ENCODE data around the gene PGGHG. TPM values are rescaled to one million over a fixed set of nuclear protein-coding genes. Genes with fewer than 3 reads are reported as not detected.
A peak's percentile ranks its signal among the peaks of the same experiment; 100 is the strongest.
"Not testable (repeated sequence)": the region's sequence is repeated elsewhere in the genome, so short reads cannot be mapped to it uniquely, and the experiment has no call there.

Gene PGGHG
- total and polyA plus RNA-seq, 4 donors: 3.9 to 15.9 (median 6.2) TPM

DNA sequence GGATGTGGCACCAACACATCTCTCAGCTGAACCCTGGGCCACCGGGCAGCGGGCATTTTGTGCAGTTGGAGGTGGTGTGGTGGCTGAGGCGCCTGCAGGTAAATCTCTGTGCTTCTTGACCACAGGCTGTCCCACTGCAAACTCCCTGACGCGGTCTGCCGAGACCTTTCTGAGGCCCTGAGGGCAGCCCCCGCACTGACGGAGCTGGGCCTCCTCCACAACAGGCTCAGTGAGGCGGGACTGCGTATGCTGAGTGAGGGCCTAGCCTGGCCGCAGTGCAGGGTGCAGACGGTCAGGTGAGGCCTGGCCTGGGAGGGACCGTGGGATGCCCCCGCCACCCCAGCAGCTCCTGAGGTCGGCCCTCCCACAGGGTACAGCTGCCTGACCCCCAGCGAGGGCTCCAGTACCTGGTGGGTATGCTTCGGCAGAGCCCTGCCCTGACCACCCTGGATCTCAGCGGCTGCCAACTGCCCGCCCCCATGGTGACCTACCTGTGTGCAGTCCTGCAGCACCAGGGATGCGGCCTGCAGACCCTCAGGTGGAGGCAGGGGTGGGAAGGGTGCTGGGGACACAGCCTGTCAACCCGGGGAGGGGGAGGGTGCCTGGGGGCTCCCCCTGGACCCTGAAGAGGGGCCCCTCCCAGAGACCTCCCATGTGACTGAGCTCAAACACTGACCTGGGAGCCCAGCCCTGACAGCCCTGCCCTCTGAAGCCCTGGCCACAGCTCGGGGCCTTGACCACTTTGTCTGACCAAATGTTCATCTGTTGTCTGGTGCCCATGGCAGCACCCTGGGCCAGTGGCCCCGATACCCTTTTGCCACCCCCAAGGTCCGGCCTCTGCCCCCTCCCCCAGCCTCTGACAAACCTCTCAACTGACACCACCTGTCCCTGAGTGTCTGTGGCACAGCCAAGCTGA, 4.6 kb upstream of the PGGHG start:
- Histone ChIP-seq H3K27me3 (ENCODE audit: control insufficient read depth, insufficient read depth, low read length) (peaks cover 73% of the 10 kb centered on the region), H3K36me3 (ENCODE audit: control insufficient read depth, insufficient read depth, low read length) (no peaks in the 10 kb centered on the region), H3K9me3 (ENCODE audit: control insufficient read depth, insufficient read depth, low read length) (no peaks in the 10 kb centered on the region), H3K4me1 (ENCODE audit: control insufficient read depth, insufficient read depth, low read length) (peaks cover 24% of the 10 kb centered on the region), H3K27ac (ENCODE audit: low read depth, low read length) (no peak overlapping the region), H3K4me3 (ENCODE audit: low read depth, low read length) (no peak overlapping the region)
- WGBS (ENCODE audit: insufficient coverage): 80% methylated on average over 22 of the region's 24 CpGs
- DNase-seq (ENCODE audit: low read depth in 4 of 6, low spot score in 6 of 6): no peak

DNA sequence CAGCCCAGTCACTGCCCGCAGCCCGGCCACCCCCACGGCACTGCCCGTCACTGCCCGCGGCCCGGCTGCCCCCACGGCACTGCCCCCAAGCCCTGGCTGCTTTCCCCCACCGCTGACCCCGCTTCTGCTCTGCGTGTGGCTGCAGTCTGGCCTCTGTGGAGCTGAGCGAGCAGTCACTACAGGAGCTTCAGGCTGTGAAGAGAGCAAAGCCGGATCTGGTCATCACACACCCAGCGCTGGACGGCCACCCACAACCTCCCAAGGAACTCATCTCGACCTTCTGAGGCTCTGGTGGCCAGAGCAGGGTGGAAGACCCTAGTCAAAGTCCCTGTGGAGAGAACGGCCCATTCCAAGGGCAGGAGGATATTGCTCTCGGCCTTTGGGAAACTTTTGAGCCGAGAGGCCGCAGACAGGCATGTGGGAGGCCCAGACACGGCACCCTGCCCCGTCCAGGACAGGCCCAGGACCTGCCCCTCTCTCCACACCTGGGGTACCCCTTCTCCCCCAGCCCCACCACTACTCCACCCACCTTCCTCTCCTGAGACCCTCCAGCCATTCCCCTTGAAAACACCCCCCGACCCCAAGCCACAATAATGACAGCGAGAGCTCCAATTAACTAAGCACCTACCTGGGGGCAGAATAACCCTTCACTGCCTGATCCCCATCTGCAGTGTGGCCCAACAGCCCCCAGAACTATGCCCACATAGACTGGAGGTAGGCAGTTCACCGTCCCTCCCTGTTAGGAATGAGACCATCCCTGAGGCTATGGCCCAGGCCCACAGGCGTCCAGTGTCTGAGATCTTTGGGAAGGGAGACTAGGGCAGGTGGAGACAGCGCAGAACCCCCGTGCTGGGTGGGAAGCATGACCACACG, 3.7 kb upstream of the PGGHG start:
- peaks cover 3% of the 10 kb centered on the region for H3K36me3 ChIP-seq (ENCODE audit: control insufficient read depth, insufficient read depth, low read length)
- 84% methylated on average over 29 of the region's 29 CpGs for WGBS (ENCODE audit: insufficient coverage)
- no peak overlapping the region for H3K27ac ChIP-seq (ENCODE audit: low read depth, low read length)
- H3K9me3 ChIP-seq (ENCODE audit: control insufficient read depth, insufficient read depth, low read length): no peaks in the 10 kb centered on the region
- no peak for DNase-seq (ENCODE audit: low read depth in 4 of 6, low spot score in 6 of 6)
- peaks cover 26% of the 10 kb centered on the region for H3K4me1 ChIP-seq (ENCODE audit: control insufficient read depth, insufficient read depth, low read length)
- H3K4me3 ChIP-seq (ENCODE audit: low read depth, low read length): no peak overlapping the region
- H3K27me3 ChIP-seq (ENCODE audit: control insufficient read depth, insufficient read depth, low read length): peaks cover 69% of the 10 kb centered on the region

DNA sequence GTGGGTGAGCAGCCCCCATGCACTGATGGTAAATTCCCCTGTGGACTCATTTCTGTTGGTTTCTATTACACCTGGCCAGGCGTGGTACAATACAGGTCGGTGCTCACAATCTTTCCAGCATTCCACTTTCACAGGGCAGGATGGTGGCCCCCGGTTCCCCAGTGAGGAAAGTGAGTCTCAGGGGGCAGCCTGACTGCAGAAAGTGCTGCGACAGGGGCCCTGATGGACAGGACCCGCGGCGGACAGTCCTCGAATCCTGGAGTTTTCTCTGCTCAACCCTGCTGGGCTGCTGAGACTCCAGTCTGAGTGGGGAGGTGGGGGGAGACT, 3.1 kb upstream of the PGGHG start:
- Histone ChIP-seq H3K9me3 (ENCODE audit: control insufficient read depth, insufficient read depth, low read length) (no peaks in the 10 kb centered on the region), H3K36me3 (ENCODE audit: control insufficient read depth, insufficient read depth, low read length) (peaks cover 8% of the 10 kb centered on the region), H3K27me3 (ENCODE audit: control insufficient read depth, insufficient read depth, low read length) (peaks cover 65% of the 10 kb centered on the region), H3K4me3 (ENCODE audit: low read depth, low read length) (no peak overlapping the region), H3K27ac (ENCODE audit: low read depth, low read length) (no peak overlapping the region), H3K4me1 (ENCODE audit: control insufficient read depth, insufficient read depth, low read length) (peaks cover 23% of the 10 kb centered on the region)
- 94% methylated on average over 4 of the region's 8 CpGs for WGBS (ENCODE audit: insufficient coverage)
- DNase-seq (ENCODE audit: low read depth in 4 of 6, low spot score in 6 of 6): no peak

DNA sequence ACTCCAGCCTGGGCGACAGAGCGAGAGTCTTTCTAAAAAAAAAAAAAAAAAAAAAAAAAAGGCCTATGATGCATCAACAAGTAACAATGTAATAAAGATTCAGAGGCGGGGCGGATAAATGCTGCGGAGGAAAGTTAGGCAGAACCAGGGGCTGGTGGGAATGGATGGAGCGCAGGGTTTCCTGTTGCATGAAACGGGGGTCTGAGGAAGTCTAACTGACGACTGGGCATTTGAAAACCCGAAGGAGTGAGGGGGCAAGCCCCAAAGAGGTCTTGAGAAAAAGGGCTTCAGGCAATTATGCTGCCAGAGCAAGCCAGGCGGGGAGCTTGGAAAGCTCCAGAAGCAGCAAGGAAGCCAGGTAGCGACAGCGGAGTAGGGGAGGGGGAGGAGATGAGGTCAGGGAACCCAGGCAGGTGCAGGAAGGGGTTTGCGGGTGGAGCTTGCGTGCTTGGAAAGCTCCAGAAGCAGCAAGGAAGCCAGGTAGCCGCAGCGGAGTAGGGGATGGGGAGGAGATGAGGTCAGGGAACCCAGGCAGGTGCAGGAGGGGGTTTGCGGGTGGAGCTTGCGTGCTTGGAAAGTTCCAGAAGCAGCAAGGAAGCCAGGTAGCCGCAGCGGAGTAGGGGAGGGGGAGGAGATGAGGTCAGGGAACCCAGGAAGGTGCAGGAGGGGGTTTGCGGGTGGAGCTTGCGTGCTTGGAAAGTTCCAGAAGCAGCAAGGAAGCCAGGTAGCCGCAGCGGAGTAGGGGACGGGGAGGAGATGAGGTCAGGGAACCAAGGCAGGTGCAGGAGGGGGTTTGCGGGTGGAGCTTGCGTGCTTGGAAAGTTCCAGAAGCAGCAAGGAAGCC, 1.7 kb upstream of the PGGHG start:
- DNase-seq (ENCODE audit: low read depth in 4 of 6, low spot score in 6 of 6): not testable (repeated sequence)

DNA sequence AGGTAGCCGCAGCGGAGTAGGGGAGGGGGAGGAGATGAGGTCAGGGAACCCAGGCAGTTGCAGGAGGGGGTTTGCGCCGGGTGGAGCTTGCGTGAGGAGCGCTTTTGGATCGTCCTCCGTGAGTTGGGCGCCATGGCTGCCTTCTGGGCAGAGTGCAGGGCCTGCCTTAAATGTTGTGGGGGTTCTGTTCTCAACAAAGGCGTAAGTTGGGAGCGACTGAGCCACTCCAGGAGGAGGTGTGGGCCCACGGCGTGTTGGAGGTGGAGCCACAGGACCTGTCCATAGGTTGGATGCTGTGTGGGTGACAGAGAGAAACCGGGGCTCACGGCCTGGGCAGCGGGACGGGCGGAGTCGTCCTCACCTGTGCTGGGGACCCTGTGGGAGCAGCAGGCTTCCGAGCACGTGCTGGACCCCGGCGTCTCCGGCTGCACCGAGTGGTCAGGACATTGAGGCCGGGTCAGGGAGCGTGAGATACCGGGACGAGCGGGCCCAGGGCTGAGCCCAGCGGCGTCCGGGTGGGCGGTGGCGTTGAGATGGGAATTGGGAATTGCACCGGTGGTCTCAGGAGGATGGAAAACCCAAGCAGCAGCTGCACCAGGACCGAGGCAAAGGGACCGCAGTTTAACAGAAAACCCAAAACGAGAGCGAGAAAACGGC, 977 bp upstream of the PGGHG start:
- peaks cover 44% of the 10 kb centered on the region for H3K27me3 ChIP-seq (ENCODE audit: control insufficient read depth, insufficient read depth, low read length)
- H3K4me3 ChIP-seq (ENCODE audit: low read depth, low read length): peak overlapping the region; percentile 37

More for the DNA sequence above, 1.7 kb upstream of the PGGHG start:
- Histone ChIP-seq H3K4me1 (ENCODE audit: control insufficient read depth, insufficient read depth, low read length) (peaks cover 16% of the 10 kb centered on the region), H3K36me3 (ENCODE audit: control insufficient read depth, insufficient read depth, low read length) (peaks cover 12% of the 10 kb centered on the region), H3K27me3 (ENCODE audit: control insufficient read depth, insufficient read depth, low read length) (peaks cover 51% of the 10 kb centered on the region)
- not testable (repeated sequence) for H3K27ac ChIP-seq (ENCODE audit: low read depth, low read length); H3K9me3 ChIP-seq (ENCODE audit: control insufficient read depth, insufficient read depth, low read length); H3K4me3 ChIP-seq (ENCODE audit: low read depth, low read length)
- WGBS (ENCODE audit: insufficient coverage): 89% methylated on average over 23 of the region's 27 CpGs

DNA sequence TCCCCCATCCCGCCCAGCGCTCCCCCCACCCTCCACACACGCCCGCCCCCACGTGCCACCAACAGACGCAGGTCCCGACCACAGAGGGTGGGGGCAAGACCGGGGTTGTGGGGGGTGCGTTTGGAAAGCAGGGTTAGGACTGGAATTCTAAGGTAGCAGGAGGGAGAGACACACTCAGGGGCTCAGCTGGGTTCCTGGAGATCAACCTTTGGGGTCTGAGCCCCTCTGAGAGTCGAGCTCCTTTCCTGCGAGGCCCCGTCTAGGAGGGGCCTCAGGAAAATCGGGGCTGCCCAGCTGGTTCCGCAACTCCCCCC, 429 bp downstream of the PGGHG start:
- Histone ChIP-seq H3K9me3 (ENCODE audit: control insufficient read depth, insufficient read depth, low read length) (no peaks in the 10 kb centered on the region), H3K27me3 (ENCODE audit: control insufficient read depth, insufficient read depth, low read length) (peaks cover 34% of the 10 kb centered on the region), H3K27ac (ENCODE audit: low read depth, low read length) (no peak overlapping the region), H3K4me1 (ENCODE audit: control insufficient read depth, insufficient read depth, low read length) (peaks cover 16% of the 10 kb centered on the region), H3K36me3 (ENCODE audit: control insufficient read depth, insufficient read depth, low read length) (peaks cover 15% of the 10 kb centered on the region), H3K4me3 (ENCODE audit: low read depth, low read length) (no peak overlapping the region)
- DNase-seq (ENCODE audit: low read depth in 4 of 6, low spot score in 6 of 6): no peak
- 28% methylated on average over 6 of the region's 14 CpGs for WGBS (ENCODE audit: insufficient coverage)

More for the DNA sequence above, 977 bp upstream of the PGGHG start:
- H3K36me3 ChIP-seq (ENCODE audit: control insufficient read depth, insufficient read depth, low read length): peaks cover 15% of the 10 kb centered on the region
- no peaks in the 10 kb centered on the region for H3K9me3 ChIP-seq (ENCODE audit: control insufficient read depth, insufficient read depth, low read length)
- peak in 1 of 6 donors; percentile 4 for DNase-seq (ENCODE audit: low read depth in 4 of 6, low spot score in 6 of 6)
- H3K27ac ChIP-seq (ENCODE audit: low read depth, low read length): no peak overlapping the region
- WGBS (ENCODE audit: insufficient coverage): 18% methylated on average over 41 of the region's 41 CpGs
- peaks cover 16% of the 10 kb centered on the region for H3K4me1 ChIP-seq (ENCODE audit: control insufficient read depth, insufficient read depth, low read length)

DNA sequence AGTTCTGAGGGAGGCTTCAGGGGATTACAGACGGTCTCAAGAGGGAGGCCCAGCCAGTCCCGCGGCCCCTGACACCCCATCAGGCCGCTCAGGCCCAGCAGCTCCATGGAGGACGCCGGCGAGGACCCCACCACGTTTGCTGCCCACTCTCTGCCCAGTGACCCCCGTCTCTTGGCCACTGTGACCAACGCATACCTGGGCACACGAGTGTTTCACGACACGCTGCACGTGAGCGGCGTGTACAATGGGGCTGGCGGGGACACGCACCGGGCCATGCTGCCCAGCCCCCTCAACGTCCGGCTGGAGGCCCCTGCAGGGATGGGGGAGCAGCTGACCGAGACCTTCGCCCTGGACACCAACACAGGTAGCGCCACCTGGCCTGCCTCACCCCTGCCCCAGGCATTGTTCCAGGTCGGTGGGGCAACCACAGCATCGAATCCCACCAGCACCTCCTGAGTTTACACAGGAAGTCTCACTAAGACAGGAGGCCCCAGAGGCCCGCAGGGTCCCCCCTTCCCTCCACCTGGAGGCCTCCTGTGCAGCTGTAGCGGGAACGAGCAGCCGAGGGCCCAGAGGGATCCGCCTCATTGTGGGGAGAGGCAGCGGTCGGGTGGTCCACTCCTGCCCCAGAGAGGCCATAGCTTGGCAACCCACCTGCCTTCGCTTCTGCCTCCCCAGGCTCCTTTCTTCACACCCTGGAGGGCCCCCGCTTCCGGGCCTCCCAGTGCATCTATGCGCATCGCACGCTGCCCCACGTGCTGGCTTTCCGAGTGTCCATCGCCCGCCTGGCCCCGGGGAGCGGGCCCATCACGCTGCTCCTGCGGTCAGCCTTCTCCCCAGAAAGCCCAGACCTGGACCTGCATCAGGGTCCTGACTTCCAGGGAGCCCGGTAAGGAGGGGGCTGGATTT, 1.0 kb downstream of the PGGHG start:
- H3K36me3 ChIP-seq (ENCODE audit: control insufficient read depth, insufficient read depth, low read length): peaks cover 19% of the 10 kb centered on the region
- DNase-seq (ENCODE audit: low read depth in 4 of 6, low spot score in 6 of 6): no peak
- H3K4me1 ChIP-seq (ENCODE audit: control insufficient read depth, insufficient read depth, low read length): peaks cover 16% of the 10 kb centered on the region
- H3K27me3 ChIP-seq (ENCODE audit: control insufficient read depth, insufficient read depth, low read length): peaks cover 33% of the 10 kb centered on the region
- H3K27ac ChIP-seq (ENCODE audit: low read depth, low read length): no peak overlapping the region
- WGBS (ENCODE audit: insufficient coverage): 81% methylated on average over 47 of the region's 48 CpGs
- H3K4me3 ChIP-seq (ENCODE audit: low read depth, low read length): no peak overlapping the region
- no peaks in the 10 kb centered on the region for H3K9me3 ChIP-seq (ENCODE audit: control insufficient read depth, insufficient read depth, low read length)

DNA sequence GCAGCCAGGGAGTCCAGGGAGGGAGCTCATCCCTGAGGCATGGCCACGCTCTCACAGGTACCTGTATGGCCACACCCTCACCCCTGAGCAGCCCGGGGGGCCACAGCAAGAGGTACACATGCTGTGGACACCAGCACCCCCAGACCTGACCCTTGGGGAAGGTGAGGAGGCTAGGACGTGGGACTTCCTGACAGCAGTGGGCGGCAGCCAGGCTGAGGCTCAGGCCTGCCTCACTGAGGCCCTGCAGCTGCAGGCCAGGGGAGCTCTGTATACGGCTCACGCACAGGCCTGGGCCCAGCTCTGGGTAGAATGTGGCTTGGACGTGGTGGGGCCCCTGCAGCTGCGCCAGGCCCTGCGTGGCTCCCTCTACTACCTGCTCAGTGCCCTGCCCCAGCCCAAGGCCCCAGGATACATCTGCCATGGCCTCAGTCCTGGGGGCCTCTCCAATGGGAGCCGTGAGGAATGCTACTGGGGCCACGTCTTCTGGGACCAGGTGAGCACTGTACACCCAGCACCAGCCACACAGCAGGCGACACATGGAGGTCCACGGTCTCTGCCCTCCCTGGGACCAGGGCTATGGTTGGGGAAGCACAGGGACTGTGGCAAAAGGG, 1.8 kb downstream of the PGGHG start:
- Histone ChIP-seq H3K27ac (ENCODE audit: low read depth, low read length) (no peak overlapping the region), H3K4me3 (ENCODE audit: low read depth, low read length) (no peak overlapping the region), H3K27me3 (ENCODE audit: control insufficient read depth, insufficient read depth, low read length) (peaks cover 31% of the 10 kb centered on the region), H3K9me3 (ENCODE audit: control insufficient read depth, insufficient read depth, low read length) (no peaks in the 10 kb centered on the region), H3K4me1 (ENCODE audit: control insufficient read depth, insufficient read depth, low read length) (peaks cover 16% of the 10 kb centered on the region), H3K36me3 (ENCODE audit: control insufficient read depth, insufficient read depth, low read length) (peaks cover 19% of the 10 kb centered on the region)
- no peak for DNase-seq (ENCODE audit: low read depth in 4 of 6, low spot score in 6 of 6)
- WGBS (ENCODE audit: insufficient coverage): 84% methylated on average over 13 of the region's 13 CpGs

All from spinal cord (tissue), 10 donors.